ENCODE measurements around the gene HTT. TPM values are rescaled to one million over a fixed set of nuclear protein-coding genes. Genes with fewer than 3 reads are reported as not detected.
"Not testable (repeated sequence)": the region's sequence is repeated elsewhere in the genome, so short reads cannot be mapped to it uniquely, and the experiment has no call there.

HTT gene
- total RNA-seq, 1 experiment from 2014 or later: 17.2 TPM

- peak; percentile 31 for DNase-seq (ENCODE audit: low read depth, low spot score)
- in situ Hi-C loops (cut with HindIII; ENCODE audit: low pct_unique_long_range_greater_than_20kb, low sequenced_read_pairs): no loop called here
These were observed 31.0 kb upstream of the HTT start for GRCh38 chr4:3043282-3044020.

DNA sequence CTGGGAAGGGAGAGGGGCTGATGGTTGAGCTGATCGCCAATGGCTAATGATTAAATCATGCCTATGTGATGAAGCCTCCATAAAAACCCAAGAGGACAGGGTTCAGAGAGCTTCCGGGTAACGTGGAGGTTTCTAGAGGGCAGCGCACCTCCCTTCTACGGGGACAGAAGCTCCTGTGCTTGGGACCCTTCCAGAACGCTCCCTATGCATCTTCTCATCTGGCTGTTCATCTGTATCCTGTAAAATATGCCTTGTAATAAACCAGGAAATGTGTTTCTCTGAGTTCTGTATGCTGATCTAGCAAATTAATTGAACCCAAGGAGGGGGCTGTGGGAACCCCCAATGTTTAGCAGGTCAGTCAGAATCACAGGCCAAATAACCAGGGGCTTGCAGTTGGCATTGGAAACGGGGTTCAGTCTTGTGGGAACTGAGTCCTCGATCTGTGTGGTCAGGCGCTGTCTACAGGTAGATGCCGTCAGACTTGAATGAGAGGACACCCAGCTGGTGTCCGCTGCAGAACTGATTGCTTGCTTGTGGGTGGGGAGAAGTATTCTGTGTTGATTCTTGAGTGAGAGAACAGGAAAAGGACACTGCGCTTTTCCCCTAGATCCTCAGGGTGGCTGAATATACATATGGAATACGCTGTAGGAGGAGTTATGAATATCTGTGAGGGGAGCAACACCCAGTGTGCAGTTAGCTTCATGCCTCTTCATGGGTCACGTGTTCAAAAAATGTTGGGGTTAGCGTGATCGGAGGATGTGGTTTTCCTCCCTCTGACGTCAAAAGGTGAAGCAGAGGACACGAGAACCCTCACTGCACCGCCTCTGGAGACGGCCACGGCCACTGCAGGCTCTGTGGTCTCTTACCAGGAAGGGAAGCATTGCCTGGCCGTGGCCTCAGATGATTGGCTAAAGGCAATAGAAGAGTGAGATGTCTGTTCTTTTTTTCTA, 29.3 kb upstream of the HTT start:
- in situ Hi-C loops (cut with HindIII; ENCODE audit: low pct_unique_long_range_greater_than_20kb, low sequenced_read_pairs): no loop called here
- peak; percentile 87 for DNase-seq (ENCODE audit: low read depth, low spot score)

- no peak for DNase-seq (ENCODE audit: low read depth, low spot score)
- in situ Hi-C loops (cut with HindIII; ENCODE audit: low pct_unique_long_range_greater_than_20kb, low sequenced_read_pairs): no loop called here
These were observed 28.3 kb upstream of the HTT start for GRCh38 chr4:3046162-3046561.

GRCh38 chr4:3046623-3047022, 27.9 kb upstream of the HTT start:
- in situ Hi-C loops (cut with HindIII; ENCODE audit: low pct_unique_long_range_greater_than_20kb, low sequenced_read_pairs): no loop called here
- DNase-seq (ENCODE audit: low read depth, low spot score): no peak

DNA sequence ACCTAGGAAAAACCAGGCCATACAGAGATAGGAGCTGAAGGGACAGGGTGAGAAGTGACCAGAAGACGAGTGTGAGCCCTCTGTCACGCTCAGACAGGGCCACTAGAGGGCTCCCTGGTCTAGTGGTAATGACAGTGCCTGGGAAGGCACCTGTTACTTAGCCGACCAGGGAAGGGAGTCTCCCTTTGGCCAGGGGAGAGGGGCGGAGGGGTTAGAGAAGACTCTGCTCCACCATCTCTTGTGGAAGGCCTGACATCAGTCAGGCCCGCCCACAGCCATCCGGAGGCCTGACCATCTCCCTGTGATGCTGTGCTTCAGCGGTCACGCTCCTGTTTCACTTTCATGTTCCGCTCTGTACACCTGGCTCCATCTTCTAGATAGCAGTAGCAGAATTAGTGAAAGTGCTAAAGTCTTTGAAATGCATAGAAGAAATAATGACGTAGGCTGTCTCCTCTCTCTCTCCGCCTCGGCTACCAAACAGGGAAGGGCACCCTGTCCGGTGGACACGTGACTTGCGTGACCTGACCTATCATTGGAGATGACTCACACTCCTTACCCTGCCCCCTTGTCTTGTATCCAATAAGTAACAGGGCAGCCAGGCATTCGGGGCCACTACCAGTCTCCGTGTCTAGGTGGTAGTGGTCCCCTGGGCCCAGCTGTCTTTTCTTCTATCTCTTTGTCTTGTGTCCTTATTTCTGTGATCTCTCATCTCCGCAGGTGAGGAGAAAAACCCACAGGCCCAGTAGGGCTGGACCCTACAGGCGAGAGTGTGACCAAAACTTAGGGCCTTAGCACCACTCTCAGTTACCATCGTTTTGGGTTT, 26.8 kb upstream of the HTT start:
- in situ Hi-C loops (cut with HindIII; ENCODE audit: low pct_unique_long_range_greater_than_20kb, low sequenced_read_pairs): no loop called here
- DNase-seq (ENCODE audit: low read depth, low spot score): peak; percentile 76

GRCh38 chr4:3051141-3051897, 23.2 kb upstream of the HTT start:
- DNase-seq (ENCODE audit: low read depth, low spot score); in situ Hi-C loops (cut with HindIII; ENCODE audit: low pct_unique_long_range_greater_than_20kb, low sequenced_read_pairs): not testable (repeated sequence)

DNA sequence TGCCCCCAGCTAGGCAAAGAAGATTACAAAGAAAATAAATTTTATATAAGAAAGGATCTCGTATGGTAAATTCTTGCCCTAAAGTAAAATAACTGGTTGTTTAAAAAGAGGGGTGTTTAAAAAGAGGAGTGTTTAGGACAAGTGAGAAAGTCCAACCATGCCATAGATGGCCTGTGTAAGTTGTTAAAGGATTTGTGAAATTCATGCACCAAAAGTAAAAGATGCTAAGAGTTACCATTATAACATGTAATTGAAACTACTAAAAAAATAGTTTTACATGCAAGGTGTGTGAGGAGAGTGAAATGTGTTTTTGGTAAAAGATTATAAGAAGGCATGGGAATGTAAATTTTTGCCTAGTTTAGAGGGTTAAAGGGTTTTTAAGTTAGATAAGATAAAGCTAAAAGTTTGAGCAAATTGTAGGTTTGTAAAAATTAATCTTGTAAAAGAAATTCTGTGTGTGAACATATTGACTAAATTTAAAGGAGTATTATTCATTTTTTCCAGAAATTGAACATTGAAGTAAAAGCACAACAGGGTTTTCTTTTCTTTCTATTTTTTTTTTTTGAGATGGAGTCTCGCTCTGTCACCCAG, 20.2 kb upstream of the HTT start:
- no peak for DNase-seq (ENCODE audit: low read depth, low spot score)
- in situ Hi-C loops (cut with HindIII; ENCODE audit: low pct_unique_long_range_greater_than_20kb, low sequenced_read_pairs): no loop called here

- DNase-seq (ENCODE audit: low read depth, low spot score): no peak
- in situ Hi-C loops (cut with HindIII; ENCODE audit: low pct_unique_long_range_greater_than_20kb, low sequenced_read_pairs): no loop called here
These were observed 14.5 kb upstream of the HTT start for GRCh38 chr4:3059943-3060342.

DNA sequence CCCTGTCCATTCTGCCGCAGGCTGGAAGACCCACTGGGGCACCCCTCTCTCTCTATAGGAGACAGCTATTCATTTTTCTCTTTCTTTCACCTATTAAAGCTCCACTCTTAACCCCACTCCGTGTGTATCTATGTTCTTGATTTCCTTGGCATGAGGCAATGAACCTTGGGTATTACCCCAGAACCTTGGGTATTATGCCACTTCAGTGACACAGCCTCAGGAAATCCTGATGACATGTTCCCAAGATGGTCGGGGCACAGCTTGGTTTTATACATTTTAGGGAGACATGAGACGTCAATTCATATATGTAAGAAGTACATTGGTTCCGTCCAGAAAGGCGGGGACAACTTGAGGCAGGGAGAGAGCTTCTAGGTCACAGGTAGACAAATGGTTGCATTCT, 13.5 kb upstream of the HTT start:
- DNase-seq (ENCODE audit: low read depth, low spot score): no peak
- in situ Hi-C loops (cut with HindIII; ENCODE audit: low pct_unique_long_range_greater_than_20kb, low sequenced_read_pairs): no loop called here

DNA sequence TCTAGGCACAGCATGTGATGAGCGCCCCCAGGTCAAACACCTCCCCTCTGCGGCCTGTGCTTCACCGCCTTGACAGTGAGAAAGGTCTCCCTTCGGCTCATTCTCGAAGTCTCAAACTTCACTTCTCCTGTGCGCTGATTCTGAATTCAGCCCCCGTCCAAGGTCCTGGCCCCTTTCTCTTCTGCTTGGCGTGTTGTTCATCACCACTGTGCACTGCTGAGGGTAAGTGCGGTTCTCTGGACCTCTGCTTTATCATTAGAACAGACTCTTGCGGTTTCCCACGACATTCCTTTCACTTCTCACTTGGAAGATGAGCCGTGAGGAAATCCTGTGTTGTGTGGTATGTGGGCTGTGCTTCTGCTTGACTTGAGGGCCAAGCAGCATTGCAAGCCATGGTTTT, 12.0 kb upstream of the HTT start:
- in situ Hi-C loops (cut with HindIII; ENCODE audit: low pct_unique_long_range_greater_than_20kb, low sequenced_read_pairs): no loop called here
- no peak for DNase-seq (ENCODE audit: low read depth, low spot score)

- in situ Hi-C loops (cut with HindIII; ENCODE audit: low pct_unique_long_range_greater_than_20kb, low sequenced_read_pairs): no loop called here
These were observed 8.9 kb upstream of the HTT start for GRCh38 chr4:3065551-3065950.

DNA sequence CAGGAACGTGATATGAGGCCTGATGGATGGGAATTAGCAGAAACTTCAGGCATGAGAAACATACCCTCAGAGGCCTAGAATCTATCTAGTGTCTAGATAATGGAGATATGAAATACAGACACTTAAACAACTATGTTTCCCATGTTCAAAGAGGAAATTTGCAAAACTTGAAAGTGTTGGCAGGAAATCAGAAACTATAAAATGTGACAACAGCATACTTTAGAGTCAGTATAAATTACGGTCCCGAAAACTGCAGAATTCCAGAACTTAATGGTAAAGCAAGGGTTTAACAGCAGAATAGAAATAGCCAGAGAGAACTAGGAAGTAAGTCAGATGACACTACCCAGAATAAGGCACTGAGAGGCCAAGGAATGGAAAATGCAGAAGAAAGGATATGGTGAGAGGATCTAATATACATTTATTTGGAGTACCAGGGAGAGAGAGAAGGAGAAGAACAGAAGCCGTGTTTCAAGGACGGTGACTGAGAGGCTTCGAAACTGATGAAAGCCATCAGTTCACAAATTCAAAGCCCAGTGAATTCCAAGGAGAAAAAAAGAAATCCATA, 7.6 kb upstream of the HTT start:
- no peak for DNase-seq (ENCODE audit: low read depth, low spot score)
- in situ Hi-C loops (cut with HindIII; ENCODE audit: low pct_unique_long_range_greater_than_20kb, low sequenced_read_pairs): no loop called here

More at GRCh38 chr4:3065551-3065950, 8.9 kb upstream of the HTT start:
- DNase-seq (ENCODE audit: low read depth, low spot score): peak; percentile 48

DNA sequence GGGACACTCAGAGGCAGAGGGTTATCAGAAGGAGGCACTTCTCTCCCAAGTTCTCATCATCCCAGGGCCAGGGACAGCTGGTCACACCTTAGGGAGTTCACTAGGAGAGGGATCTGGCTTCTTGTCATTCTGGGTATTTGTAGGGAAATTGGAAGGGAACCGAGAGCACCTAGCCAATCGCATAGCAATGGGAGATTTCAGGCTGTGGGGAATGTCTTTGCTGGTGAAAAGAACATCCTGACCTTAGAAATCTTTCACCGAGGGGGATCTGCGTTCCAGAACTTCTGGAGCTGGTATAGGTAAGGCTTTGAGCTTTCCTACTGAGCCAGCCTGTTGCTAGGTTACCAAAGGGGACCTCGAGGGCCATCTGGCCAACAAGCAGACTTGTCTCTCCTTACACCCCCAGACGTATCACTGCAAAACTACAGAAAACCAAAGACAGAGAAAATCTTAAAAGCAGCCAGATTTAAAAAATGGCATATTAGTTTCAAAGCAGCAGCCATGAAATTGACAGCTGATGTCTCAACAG, 6.9 kb upstream of the HTT start:
- in situ Hi-C loops (cut with HindIII; ENCODE audit: low pct_unique_long_range_greater_than_20kb, low sequenced_read_pairs): no loop called here
- DNase-seq (ENCODE audit: low read depth, low spot score): no peak

GRCh38 chr4:3069661-3070199, 4.8 kb upstream of the HTT start:
- in situ Hi-C loops (cut with HindIII; ENCODE audit: low pct_unique_long_range_greater_than_20kb, low sequenced_read_pairs): no loop called here
- DNase-seq (ENCODE audit: low read depth, low spot score): no peak

DNA sequence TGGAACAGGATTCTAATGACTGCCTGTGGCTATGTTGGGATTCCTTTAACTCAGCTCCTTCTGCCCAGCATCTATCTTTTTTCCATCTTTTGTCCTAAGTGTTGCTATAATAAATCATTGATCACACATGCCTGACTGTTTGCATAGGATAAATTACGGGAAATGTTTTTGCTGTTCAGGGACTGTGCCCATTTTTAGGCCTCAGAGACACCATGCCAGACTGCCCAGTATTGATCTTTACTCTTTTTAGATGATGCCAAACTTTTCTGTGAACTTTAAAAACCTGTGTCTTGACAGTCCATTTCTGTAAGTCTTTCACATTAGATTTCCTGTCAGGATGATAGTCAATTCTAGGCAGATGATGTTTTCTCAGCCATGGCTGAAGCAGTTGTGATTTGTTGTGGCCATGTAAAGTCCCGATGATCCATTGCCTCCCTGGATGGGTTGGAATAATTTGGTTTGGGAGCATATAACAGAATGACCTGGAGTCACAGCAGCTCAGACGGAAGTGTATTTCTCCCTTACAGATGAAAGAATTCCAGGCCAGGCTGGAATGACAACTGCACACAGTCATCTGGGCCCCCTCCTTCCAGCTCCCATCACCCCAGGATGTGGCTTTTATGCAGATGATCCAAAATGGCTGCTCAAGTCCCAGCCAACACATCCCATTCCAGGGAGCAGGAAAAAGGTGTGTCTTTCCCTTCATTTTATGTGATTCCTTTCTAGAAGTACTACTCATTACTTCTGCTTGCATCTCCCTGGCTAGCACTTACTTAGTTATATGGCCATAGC, 3.6 kb upstream of the HTT start:
- DNase-seq (ENCODE audit: low read depth, low spot score): no peak
- in situ Hi-C loops (cut with HindIII; ENCODE audit: low pct_unique_long_range_greater_than_20kb, low sequenced_read_pairs): no loop called here

DNA sequence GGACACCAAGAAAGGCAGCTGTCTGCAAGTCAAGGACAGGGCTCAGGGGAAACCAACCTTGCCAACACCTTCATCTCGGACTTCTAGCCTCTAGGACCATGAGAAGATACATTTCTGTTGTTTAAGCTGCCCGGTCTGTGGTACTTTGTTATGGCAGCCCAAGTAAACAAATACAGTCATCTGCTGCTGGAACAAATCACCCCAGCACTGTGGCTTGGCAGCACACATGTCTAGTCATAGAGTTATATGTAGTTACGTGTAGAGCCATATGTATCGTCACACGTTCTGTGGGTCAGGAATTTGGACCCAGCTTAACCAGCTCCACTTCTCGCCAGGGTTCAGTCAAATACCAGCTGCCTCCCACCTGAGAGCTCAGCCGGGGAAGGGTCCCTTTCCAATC, 2.7 kb upstream of the HTT start:
- in situ Hi-C loops (cut with HindIII; ENCODE audit: low pct_unique_long_range_greater_than_20kb, low sequenced_read_pairs): no loop called here
- DNase-seq (ENCODE audit: low read depth, low spot score): no peak
